A673 (cell line): ENCODE measurements around the gene PIGQ. TPM values are rescaled to one million over a fixed set of nuclear protein-coding genes. Genes with fewer than 3 reads are reported as not detected.

Source experiments
- BruUV-seq: library from RNA; stranded (reverse); fragments of 400-500 nt; replicated peaks from 2 replicates; lab custom pipeline; 2021; lab: Mats Ljungman, UMichigan
- CTCF ChIA-PET: fragments of 300-600 bp; sonication (Branson Sonifier 250); formaldehyde crosslinking; loops from one replicate; lab custom pipeline; 2022; ENCODE audit warnings: antibody characterized with exemption; lab: Charles Lee
- POLR2A ChIA-PET: fragments of 300-600 bp; sonication (Branson Sonifier 250); formaldehyde crosslinking; loops from one replicate; lab custom pipeline; 2022; ENCODE audit warnings: antibody characterized with exemption; ENCODE audit not compliant: low non-redundant PET; lab: Charles Lee
- DNase-seq: peaks from one replicate; pipeline ENCODE4 v3.0.0-alpha.2; 2015; ENCODE audit warnings: low spot score
- H3K27ac ChIP-seq: fragments of 200-600 bp; sonication (generic); 2 replicates; pipeline ENCODE4 v1.5.1; 2016; ENCODE audit warnings: mixed run types, low read depth, mild to moderate bottlenecking, mixed read lengths, antibody characterized with exemption, low read length; ENCODE audit not compliant: poor library complexity, severe bottlenecking
- H3K27me3 ChIP-seq: fragments of 200-600 bp; sonication (generic); replicated peaks from 2 replicates; pipeline ENCODE4 v1.6.1; 2017; ENCODE audit warnings: mixed run types, low read depth, mild to moderate bottlenecking, mixed read lengths, antibody characterized with exemption, low read length; ENCODE audit not compliant: insufficient read depth, poor library complexity
- H3K36me3 ChIP-seq: fragments of 200-600 bp; sonication (generic); 2 replicates; pipeline ENCODE4 v1.6.1; 2016; ENCODE audit warnings: mixed run types, mild to moderate bottlenecking, mixed read lengths, antibody characterized with exemption, low read length; ENCODE audit not compliant: insufficient read depth, poor library complexity, severe bottlenecking
- H3K4me1 ChIP-seq: fragments of 200-600 bp; sonication (generic); 2 replicates; pipeline ENCODE4 v1.6.1; 2017; ENCODE audit warnings: mixed run types, mild to moderate bottlenecking, mixed read lengths, antibody characterized with exemption, low read length; ENCODE audit not compliant: insufficient read depth, poor library complexity, severe bottlenecking
- H3K4me3 ChIP-seq: fragments of 200-600 bp; sonication (generic); 2 replicates; pipeline ENCODE4 v1.5.1; 2016; ENCODE audit warnings: low read depth, mixed run types, mild to moderate bottlenecking, mixed read lengths, low read length; ENCODE audit not compliant: poor library complexity, severe bottlenecking
- H3K9me3 ChIP-seq: fragments of 200-600 bp; sonication (generic); 2 replicates; pipeline ENCODE4 v1.6.1; 2016; ENCODE audit warnings: mixed run types, low read depth, mild to moderate bottlenecking, mixed read lengths, antibody characterized with exemption, low read length; ENCODE audit not compliant: poor library complexity, severe bottlenecking
- CTCF ChIP-seq: fragments of 300-800, 200-600 bp; sonication (generic); conservative IDR thresholded peaks from 2 replicates; pipeline ENCODE4 v1.5.1; 2017; ENCODE audit warnings: low read depth, mild to moderate bottlenecking, antibody characterized with exemption, low read length, moderate library complexity, mixed read lengths
- EZH2 ChIP-seq: fragments of 200-600 bp; sonication (generic); IDR thresholded peaks from 2 replicates; pipeline ENCODE4 v1.6.1; 2017; ENCODE audit warnings: borderline replicate concordance, low read depth, mild to moderate bottlenecking, mixed read lengths, antibody characterized with exemption, low read length; ENCODE audit not compliant: poor library complexity, severe bottlenecking
- intact Hi-C: fragments of 100-400 bp; cut with micrococcal nuclease; formaldehyde crosslinking; loops from one replicate; pipeline ENCODE4 v1.10.0; 2022; ENCODE audit not compliant: unreplicated experiment
- total RNA-seq: library from RNA; stranded (reverse); gene quantifications from 2 replicates; pipeline ENCODE4 v1.2.3, GENCODE V29; 2021

Gene PIGQ
- total RNA-seq, 1 experiment from 2014 or later: 59.4 TPM

GRCh38 chr16:534135-534534 lies 35.6 kb upstream of the PIGQ start:
- POLR2A ChIA-PET: no interaction called here
- Histone ChIP-seq H3K4me1 (no peaks in the 10 kb centered on the region), H3K4me3 (no peak overlapping the region), H3K9me3 (no peaks in the 10 kb centered on the region), H3K36me3 (no peaks in the 10 kb centered on the region), H3K27me3 (no peaks in the 10 kb centered on the region), H3K27ac (no peak overlapping the region)
- CTCF ChIA-PET: no interaction called here
- no peak for TF ChIP-seq EZH2
- no peak for TF ChIP-seq CTCF
- intact Hi-C loops: no loop called here
- BruUV-seq: no TSS peak
- no peak for DNase-seq

- no peaks in the 10 kb centered on the region for H3K27me3 ChIP-seq
- POLR2A ChIA-PET: no interaction called here
- BruUV-seq: no TSS peak
- no peaks in the 10 kb centered on the region for H3K4me1 ChIP-seq
- H3K27ac ChIP-seq: no peak overlapping the region
- H3K4me3 ChIP-seq: no peak overlapping the region
- CTCF ChIA-PET: no interaction called here
- DNase-seq: no peak
- H3K36me3 ChIP-seq: no peaks in the 10 kb centered on the region
- TF ChIP-seq EZH2 (no peak), CTCF (no peak)
- H3K9me3 ChIP-seq: no peaks in the 10 kb centered on the region
- intact Hi-C loops: no loop called here
These were observed 34.8 kb upstream of the PIGQ start for GRCh38 chr16:534856-535445.

GRCh38 chr16:535446-536405 lies 34.0 kb upstream of the PIGQ start:
- Histone ChIP-seq H3K27ac (no peak overlapping the region), H3K4me3 (no peak overlapping the region), H3K36me3 (no peaks in the 10 kb centered on the region), H3K4me1 (no peaks in the 10 kb centered on the region), H3K9me3 (no peaks in the 10 kb centered on the region), H3K27me3 (no peaks in the 10 kb centered on the region)
- no peak for TF ChIP-seq EZH2
- no peak for TF ChIP-seq CTCF
- intact Hi-C loops: no loop called here
- ChIA-PET POLR2A (no interaction called here), CTCF (no interaction called here)
- no peak for DNase-seq
- no TSS peak for BruUV-seq
